ENCODE results near the gene DOK7.
"Not testable (repeated sequence)": the region's sequence is repeated elsewhere in the genome, so short reads cannot be mapped to it uniquely, and the experiment has no call there.

Gene DOK7

GRCh38 chr4:3543415-3543814 is 80.3 kb downstream of the DOK7 start:
- ATAC-seq, DNase-seq: not testable (repeated sequence)

All from stimulated activated naive CD8-positive, alpha-beta T cell treated with anti-CD3 and anti-CD28 coated beads, Interleukin-15, Interleukin-2, amounts not matched to agents 100 U/mL and 50 U/mL, for 24 hours (primary cell).